Thoracic aorta (tissue), 2 donors: Measurements from ENCODE around the gene GHRH. TPM values are rescaled to one million over a fixed set of nuclear protein-coding genes. Genes with fewer than 3 reads are reported as not detected.
A peak's percentile ranks its signal among the peaks of the same experiment; 100 is the strongest.

ENCODE experiments used
- ATAC-seq: fragments of 150-250 bp; one replicate; pipeline ENCODE4 v1.8.0; 2017; ENCODE audit warnings: low read depth; ENCODE audit not compliant: insufficient number of reproducible peaks, low FRiP score
- DNase-seq: peaks from one replicate; pipeline ENCODE4 v3.0.0-alpha.2; 2020; ENCODE audit warnings: low spot score
- H3K27ac ChIP-seq, 2 donors: fragments of 200-600 bp; sonication (generic); 1 replicate in 1 of 2; 2 replicates in 1 of 2; pipeline ENCODE4 v1.5.1; 2016; ENCODE audit warnings: mild to moderate bottlenecking in 2 of 2, moderate library complexity in 2 of 2
- H3K27me3 ChIP-seq: fragments of 200-600 bp; sonication (generic); replicated peaks from 2 replicates; pipeline ENCODE4 v1.6.0; 2016; ENCODE audit warnings: mild to moderate bottlenecking; ENCODE audit not compliant: insufficient read depth
- H3K36me3 ChIP-seq: fragments of 200-600 bp; sonication (generic); one replicate; pipeline ENCODE4 v1.5.1; 2016
- H3K4me1 ChIP-seq, 2 donors: fragments of 200-600 bp; sonication (generic); 1 replicate in 1 of 2; 2 replicates in 1 of 2; pipeline versions ENCODE4 v1.5.1 to v1.6.0; 2016; ENCODE audit warnings: low read depth in 2 of 2, mild to moderate bottlenecking in 1 of 2; ENCODE audit not compliant: control insufficient read depth in 1 of 2
- H3K4me3 ChIP-seq: fragments of 200-600 bp; sonication (generic); 2 replicates; pipeline ENCODE4 v1.5.1; 2016; ENCODE audit warnings: mild to moderate bottlenecking
- H3K9me3 ChIP-seq: fragments of 200-600 bp; sonication (generic); 2 replicates; pipeline ENCODE4 v1.5.1; 2016
- total RNA-seq, 2 donors: library from RNA; depleted of rRNA; stranded (reverse); fragments of >200 nt; gene quantifications; one replicate each; pipeline versions ENCODE4 v1.1.0 to v1.2.3, GENCODE V29; 2016
- TF ChIP-seq, protein P1 (sequence below): fragments of 200-600 bp; sonication (generic); IDR thresholded peaks from one replicate; pipeline ENCODE4 v1.5.1; 2019; ENCODE audit warnings: antibody characterized with exemption

The GHRH gene, protein sequence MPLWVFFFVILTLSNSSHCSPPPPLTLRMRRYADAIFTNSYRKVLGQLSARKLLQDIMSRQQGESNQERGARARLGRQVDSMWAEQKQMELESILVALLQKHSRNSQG
- total RNA-seq: not detected

DNA sequence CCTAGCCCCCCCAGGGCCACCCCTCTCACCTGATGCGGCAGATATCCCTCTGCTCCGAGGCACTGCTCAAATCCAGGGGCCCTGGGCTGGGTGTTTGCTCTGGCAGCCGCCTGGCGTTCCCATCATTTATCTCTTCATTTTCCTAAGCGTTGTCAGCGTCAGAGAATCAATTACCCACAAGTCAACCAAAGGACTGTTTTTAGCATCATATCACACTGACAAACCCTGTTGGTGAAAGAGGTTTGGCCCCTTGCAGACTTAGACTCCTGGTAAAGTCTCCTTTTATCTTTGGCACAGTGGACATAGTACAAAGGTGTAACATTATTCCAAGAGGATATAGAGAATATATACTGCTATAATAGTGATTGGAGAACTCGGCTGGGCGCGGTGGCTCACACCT, at the start of gene GHRH:
GHRH (minus strand) TSS at position 101 of the 400 bp plus-strand sequence. CDS start 4,925 bp downstream, outside the sequence.
- no peaks in the 10 kb centered on the region for H3K4me1 ChIP-seq
- no peaks in the 10 kb centered on the region for H3K27me3 ChIP-seq
- no peak within 1 kb of the TSS for H3K27ac ChIP-seq
- no peaks in the 10 kb centered on the region for H3K36me3 ChIP-seq
- TF ChIP-seq, protein P1, sequence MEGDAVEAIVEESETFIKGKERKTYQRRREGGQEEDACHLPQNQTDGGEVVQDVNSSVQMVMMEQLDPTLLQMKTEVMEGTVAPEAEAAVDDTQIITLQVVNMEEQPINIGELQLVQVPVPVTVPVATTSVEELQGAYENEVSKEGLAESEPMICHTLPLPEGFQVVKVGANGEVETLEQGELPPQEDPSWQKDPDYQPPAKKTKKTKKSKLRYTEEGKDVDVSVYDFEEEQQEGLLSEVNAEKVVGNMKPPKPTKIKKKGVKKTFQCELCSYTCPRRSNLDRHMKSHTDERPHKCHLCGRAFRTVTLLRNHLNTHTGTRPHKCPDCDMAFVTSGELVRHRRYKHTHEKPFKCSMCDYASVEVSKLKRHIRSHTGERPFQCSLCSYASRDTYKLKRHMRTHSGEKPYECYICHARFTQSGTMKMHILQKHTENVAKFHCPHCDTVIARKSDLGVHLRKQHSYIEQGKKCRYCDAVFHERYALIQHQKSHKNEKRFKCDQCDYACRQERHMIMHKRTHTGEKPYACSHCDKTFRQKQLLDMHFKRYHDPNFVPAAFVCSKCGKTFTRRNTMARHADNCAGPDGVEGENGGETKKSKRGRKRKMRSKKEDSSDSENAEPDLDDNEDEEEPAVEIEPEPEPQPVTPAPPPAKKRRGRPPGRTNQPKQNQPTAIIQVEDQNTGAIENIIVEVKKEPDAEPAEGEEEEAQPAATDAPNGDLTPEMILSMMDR: no peak
- H3K4me3 ChIP-seq: no peak within 1 kb of the TSS
- no peaks in the 10 kb centered on the region for H3K9me3 ChIP-seq
- ATAC-seq (no peak), DNase-seq (no peak)

DNA sequence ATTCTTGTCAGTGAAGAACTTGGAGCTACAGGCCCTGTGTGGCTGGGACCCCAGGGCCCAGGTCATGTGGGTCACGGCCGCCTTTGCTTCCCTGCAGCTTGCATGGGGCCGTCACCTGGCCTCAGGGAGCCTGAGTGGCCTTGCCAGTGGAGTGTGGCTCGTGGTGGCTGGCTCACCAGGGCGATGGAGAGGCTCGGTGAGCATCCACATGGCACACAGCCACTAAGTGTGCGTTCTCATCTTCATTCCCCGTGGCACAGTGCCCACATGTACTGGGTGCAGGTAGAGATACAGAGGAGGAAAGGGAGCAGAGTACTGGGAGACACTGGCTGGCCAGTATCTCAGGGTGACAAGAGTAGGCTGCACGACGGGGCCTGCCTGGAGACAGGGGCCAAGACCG, 49.3 kb upstream of the GHRH start:
- TF ChIP-seq, protein P1: no peak
- H3K27me3 ChIP-seq: no peaks in the 10 kb centered on the region
- H3K4me1 ChIP-seq: peaks cover 24 to 75% of the 10 kb centered on the region in 2 donors
- no peaks in the 10 kb centered on the region for H3K9me3 ChIP-seq
- no peak overlapping the region for H3K27ac ChIP-seq
- H3K36me3 ChIP-seq: peaks cover 7% of the 10 kb centered on the region
- ATAC-seq: no peak
- no peak overlapping the region for H3K4me3 ChIP-seq
- DNase-seq: no peak

DNA sequence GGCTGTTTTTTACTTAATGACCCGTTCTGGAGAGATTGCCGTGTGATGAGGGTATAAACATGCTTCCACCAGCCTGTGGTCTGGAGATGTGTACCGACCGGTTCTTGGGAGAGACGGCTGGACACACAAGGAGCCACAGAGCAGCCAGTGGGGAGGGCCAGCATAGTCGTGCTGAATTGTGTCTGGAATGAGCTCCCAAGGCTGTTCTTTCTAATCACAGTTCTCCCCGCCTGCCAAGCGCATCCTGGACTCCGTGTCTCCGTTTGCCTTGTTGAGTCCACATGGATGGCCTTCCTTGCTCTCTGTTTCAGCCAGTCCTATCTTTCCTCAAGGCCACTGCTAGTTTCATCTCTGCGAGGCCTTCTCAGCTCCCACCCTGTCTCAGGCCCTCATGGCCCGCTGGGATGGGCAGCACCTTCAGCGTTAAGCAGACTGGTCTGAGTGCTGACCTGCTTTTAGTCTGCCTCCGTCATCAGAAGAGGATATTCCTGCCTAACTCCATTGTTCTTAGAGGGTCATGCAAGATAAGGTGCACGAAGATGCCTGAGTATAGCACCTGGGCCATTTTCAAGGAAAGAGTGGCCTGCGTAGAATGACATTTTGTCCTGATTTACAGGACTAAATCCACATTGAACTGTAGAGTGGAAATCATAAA, 48.4 kb upstream of the GHRH start:
- DNase-seq (no peak), ATAC-seq (no peak)
- Histone ChIP-seq H3K27me3 (no peaks in the 10 kb centered on the region), H3K27ac (no peak overlapping the region), H3K9me3 (no peaks in the 10 kb centered on the region), H3K4me1 (peaks cover 32 to 75% of the 10 kb centered on the region in 2 donors), H3K4me3 (no peak overlapping the region), H3K36me3 (peaks cover 7% of the 10 kb centered on the region)
- TF ChIP-seq, protein P1: no peak

DNA sequence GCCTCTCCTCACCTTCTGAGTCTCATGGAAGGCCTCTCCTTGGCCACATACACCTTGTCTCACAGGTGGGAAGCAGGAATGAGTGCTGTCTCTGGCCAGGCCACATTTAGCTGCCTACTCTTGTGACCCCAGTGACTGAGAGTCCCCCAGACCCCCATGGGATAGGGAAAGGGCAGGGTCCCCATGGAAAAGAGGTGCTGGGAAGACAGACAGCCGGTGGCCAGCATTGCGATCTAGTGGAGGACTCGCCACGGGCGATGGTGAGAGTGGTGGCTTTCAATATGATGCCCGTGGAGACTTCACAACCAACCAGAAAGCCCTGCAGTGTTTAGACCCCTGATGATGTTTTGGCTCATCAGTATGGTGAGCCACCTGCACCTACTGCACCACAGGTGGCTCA, 47.7 kb upstream of the GHRH start:
- H3K27me3 ChIP-seq: no peaks in the 10 kb centered on the region
- no peak for DNase-seq
- H3K36me3 ChIP-seq: peaks cover 7% of the 10 kb centered on the region
- H3K27ac ChIP-seq: no peak overlapping the region
- no peak overlapping the region for H3K4me3 ChIP-seq
- H3K9me3 ChIP-seq: no peaks in the 10 kb centered on the region
- peaks cover 24 to 74% of the 10 kb centered on the region in 2 donors for H3K4me1 ChIP-seq
- TF ChIP-seq, protein P1: no peak
- ATAC-seq: no peak

DNA sequence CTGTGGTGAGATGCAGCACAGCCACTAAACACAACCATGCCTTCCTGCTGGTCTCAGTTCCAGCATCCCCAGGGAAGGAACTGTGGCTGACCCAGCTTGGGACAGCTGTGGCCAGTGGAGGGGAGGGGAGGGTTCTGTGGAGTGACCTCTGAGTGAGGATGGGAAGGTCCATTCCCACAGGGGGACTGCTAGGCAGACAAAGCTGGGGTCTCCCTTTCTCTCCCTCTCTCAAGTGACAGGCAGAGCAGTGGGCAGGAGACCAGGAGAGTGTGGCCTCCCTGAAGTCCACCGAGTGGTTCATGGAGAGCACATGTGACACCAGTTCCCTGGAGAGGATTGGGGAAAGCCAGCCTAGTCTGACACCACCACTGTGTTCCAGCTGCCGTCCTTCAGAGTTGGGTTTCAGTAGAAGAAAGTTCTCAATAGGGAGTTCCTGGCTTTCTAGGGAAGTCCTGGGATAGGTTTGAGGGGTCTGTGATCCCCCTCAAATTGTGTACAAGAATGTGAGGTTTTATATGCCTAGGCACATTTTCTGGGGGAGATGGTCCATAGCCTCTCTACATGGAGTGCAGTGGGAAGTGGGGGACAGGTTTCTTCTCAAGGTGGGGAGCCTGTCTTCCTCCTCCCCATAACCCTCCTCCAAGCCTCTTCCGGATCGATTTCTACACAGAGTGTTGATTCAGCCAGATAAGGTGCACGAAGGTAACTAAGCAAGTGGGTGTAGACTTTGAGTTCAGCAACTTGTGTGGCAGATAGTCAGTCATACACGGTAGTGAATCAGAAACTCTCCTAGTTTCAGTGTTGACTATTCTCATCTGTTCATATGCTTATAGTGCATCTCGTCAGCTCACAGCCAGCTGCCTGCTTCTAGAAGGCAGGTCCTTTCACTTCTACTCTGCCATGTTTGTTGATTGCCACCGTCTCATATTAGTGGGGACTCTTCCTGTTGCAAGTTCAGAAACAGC, 46.8 kb upstream of the GHRH start:
- H3K4me1 ChIP-seq: peaks cover 19 to 71% of the 10 kb centered on the region in 2 donors
- no peak overlapping the region for H3K4me3 ChIP-seq
- no peak for DNase-seq
- no peaks in the 10 kb centered on the region for H3K27me3 ChIP-seq
- TF ChIP-seq, protein P1: no peak
- H3K36me3 ChIP-seq: peaks cover 7% of the 10 kb centered on the region
- H3K9me3 ChIP-seq: no peaks in the 10 kb centered on the region
- ATAC-seq: no peak
- peak overlapping the region; percentile 44 to 91 for H3K27ac ChIP-seq
